Endothelial cell of umbilical vein (primary cell): Measurements from ENCODE around the gene PIGB.

ENCODE experiments used
- EZH2 ChIP-seq: IDR thresholded peaks from 2 replicates; pipeline ENCODE4 v1.6.1; 2012; ENCODE audit warnings: borderline replicate concordance, low read depth, mild to moderate bottlenecking, moderate library complexity, low read length, inconsistent platforms; ENCODE audit not compliant: severe bottlenecking
- GATA2 ChIP-seq: IDR thresholded peaks from 2 replicates; pipeline ENCODE4 v1.7.0; 2011; ENCODE audit warnings: low read depth, mild to moderate bottlenecking, moderate library complexity, mixed read lengths, low read length; ENCODE audit not compliant: insufficient read length, insufficient read depth
- JUN ChIP-seq: IDR thresholded peaks from 2 replicates; pipeline ENCODE4 v1.6.1; 2011; ENCODE audit warnings: borderline replicate concordance, low read depth; ENCODE audit not compliant: insufficient read length, insufficient read depth
- MAX ChIP-seq: IDR thresholded peaks from 2 replicates; pipeline ENCODE4 v1.6.1; 2011; ENCODE audit not compliant: insufficient read depth, insufficient read length
- MYC ChIP-seq: IDR thresholded peaks from one replicate; pipeline ENCODE4 v1.6.1; 2011; ENCODE audit warnings: mild to moderate bottlenecking, low read depth, low read length
- POLR2A ChIP-seq: IDR thresholded peaks from 2 replicates; pipeline ENCODE4 v1.6.1; 2012; ENCODE audit warnings: low read depth, mild to moderate bottlenecking, control low read depth, low read length
- POLR2AphosphoS5 ChIP-seq: IDR thresholded peaks from 2 replicates; pipeline ENCODE4 v1.6.1; 2012; ENCODE audit warnings: low read depth, mild to moderate bottlenecking, control low read depth, low read length, moderate library complexity; ENCODE audit not compliant: insufficient read depth
- TF ChIP-seq, protein P1 (sequence below), 2 donors: IDR thresholded peaks; 1 replicate in 1 of 2; 2 replicates in 1 of 2; pipeline ENCODE4 v1.5.1; 2011; ENCODE audit warnings: low read length in 2 of 2, mild to moderate bottlenecking in 2 of 2, moderate library complexity in 2 of 2, control low read depth in 1 of 2, inconsistent platforms in 1 of 2, low read depth in 1 of 2; ENCODE audit not compliant: insufficient read depth in 1 of 2; ENCODE audit errors: extremely low read depth in 1 of 2

DNA sequence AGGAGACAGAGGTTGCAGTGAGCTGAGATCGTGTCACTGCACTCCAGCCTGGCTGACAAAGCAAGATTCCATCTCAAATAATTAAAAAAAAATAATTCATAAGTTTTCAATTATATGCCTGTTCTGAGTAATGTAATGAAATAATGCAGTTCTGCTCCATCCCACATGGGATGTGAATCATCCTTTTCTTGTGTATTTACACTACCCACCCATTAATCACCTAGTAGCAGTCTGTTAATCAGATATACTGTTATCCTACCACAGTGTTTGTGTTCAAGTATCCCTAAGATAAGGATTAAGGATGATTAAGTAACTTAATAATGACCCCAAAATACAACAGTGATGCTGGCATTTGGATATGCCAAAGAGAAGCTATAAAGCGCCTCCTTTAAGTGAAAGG lies 38.8 kb downstream of the PIGB start:
- TF ChIP-seq POLR2A (no peak), EZH2 (no peak), MAX (no peak), POLR2AphosphoS5 (no peak), MYC (no peak), GATA2 (peak; percentile 77), JUN (no peak)
- TF ChIP-seq, protein P1, sequence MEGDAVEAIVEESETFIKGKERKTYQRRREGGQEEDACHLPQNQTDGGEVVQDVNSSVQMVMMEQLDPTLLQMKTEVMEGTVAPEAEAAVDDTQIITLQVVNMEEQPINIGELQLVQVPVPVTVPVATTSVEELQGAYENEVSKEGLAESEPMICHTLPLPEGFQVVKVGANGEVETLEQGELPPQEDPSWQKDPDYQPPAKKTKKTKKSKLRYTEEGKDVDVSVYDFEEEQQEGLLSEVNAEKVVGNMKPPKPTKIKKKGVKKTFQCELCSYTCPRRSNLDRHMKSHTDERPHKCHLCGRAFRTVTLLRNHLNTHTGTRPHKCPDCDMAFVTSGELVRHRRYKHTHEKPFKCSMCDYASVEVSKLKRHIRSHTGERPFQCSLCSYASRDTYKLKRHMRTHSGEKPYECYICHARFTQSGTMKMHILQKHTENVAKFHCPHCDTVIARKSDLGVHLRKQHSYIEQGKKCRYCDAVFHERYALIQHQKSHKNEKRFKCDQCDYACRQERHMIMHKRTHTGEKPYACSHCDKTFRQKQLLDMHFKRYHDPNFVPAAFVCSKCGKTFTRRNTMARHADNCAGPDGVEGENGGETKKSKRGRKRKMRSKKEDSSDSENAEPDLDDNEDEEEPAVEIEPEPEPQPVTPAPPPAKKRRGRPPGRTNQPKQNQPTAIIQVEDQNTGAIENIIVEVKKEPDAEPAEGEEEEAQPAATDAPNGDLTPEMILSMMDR (IDR thresholded peaks at IDR 0.05; ENCODE audit: extremely low read depth in 1 of 2, insufficient read depth in 1 of 2, low read depth in 1 of 2, low read length in 2 of 2) = no peak
